Subcutaneous abdominal adipose tissue (tissue), 5 donors: ENCODE data around the gene PCDHA13.
A peak's percentile ranks its signal among the peaks of the same experiment; 100 is the strongest.

Experiments used
- H3K27ac ChIP-seq: one replicate; pipeline ENCODE4 v1.7.0; 2013; ENCODE audit warnings: low read depth, mild to moderate bottlenecking, inconsistent platforms, low read length, moderate library complexity
- H3K27me3 ChIP-seq, 5 donors: one replicate each; pipeline ENCODE4 v1.7.0; 2013; ENCODE audit warnings: low read length in 5 of 5, inconsistent platforms in 1 of 5; ENCODE audit not compliant: control insufficient read depth in 5 of 5, insufficient read depth in 4 of 5
- H3K36me3 ChIP-seq, 5 donors: one replicate each; pipeline ENCODE4 v1.7.0; 2013; ENCODE audit warnings: low read length in 5 of 5; ENCODE audit not compliant: control insufficient read depth in 5 of 5, insufficient read depth in 5 of 5
- H3K4me1 ChIP-seq, 5 donors: one replicate each; pipeline ENCODE4 v1.7.0; 2013; ENCODE audit warnings: low read length in 5 of 5, mild to moderate bottlenecking in 3 of 5, moderate library complexity in 1 of 5; ENCODE audit not compliant: control insufficient read depth in 5 of 5, insufficient read depth in 5 of 5
- H3K4me3 ChIP-seq, 5 donors: one replicate each; pipeline ENCODE4 v1.7.0; 2013; ENCODE audit warnings: low read length in 5 of 5, low read depth in 1 of 5
- H3K9ac ChIP-seq, 5 donors: one replicate each; pipeline ENCODE4 v1.7.0; 2013; ENCODE audit warnings: low read length in 5 of 5, mild to moderate bottlenecking in 4 of 5, moderate library complexity in 3 of 5
- H3K9me3 ChIP-seq, 5 donors: one replicate each; pipeline ENCODE4 v1.7.0; 2013; ENCODE audit warnings: low read length in 5 of 5; ENCODE audit not compliant: control insufficient read depth in 5 of 5
- donor health status: healthy.
- donor health status: healthy.
- donor health status: healthy.
- donor health status: healthy.
- donor health status: healthy.

PCDHA13 gene

GRCh38 chr5:140926443-140927227 is 44.7 kb downstream of the PCDHA13 start:
- peak overlapping the region; percentile 61 to 84 (median 76) for H3K4me3 ChIP-seq
- peaks cover 0 to 2% (median 0%) of the 10 kb centered on the region in 5 donors for H3K9me3 ChIP-seq
- H3K27me3 ChIP-seq: peaks cover 0 to 14% (median 5%) of the 10 kb centered on the region in 5 donors
- peaks cover 0 to 23% (median 21%) of the 10 kb centered on the region in 5 donors for H3K4me1 ChIP-seq
- no peaks in the 10 kb centered on the region for H3K36me3 ChIP-seq
- no peak overlapping the region for H3K27ac ChIP-seq
- peak overlapping the region in 4 of 5 donors; percentile 39 to 66 (median 50) for H3K9ac ChIP-seq

- Histone ChIP-seq H3K27me3 (peaks cover 0 to 14% (median 5%) of the 10 kb centered on the region in 5 donors), H3K4me1 (peaks cover 0 to 23% (median 21%) of the 10 kb centered on the region in 5 donors), H3K9ac (peak overlapping the region in 4 of 5 donors; percentile 39 to 66 (median 50)), H3K4me3 (peak overlapping the region; percentile 61 to 84 (median 76)), H3K36me3 (no peaks in the 10 kb centered on the region), H3K9me3 (peaks cover 0 to 2% (median 0%) of the 10 kb centered on the region in 5 donors), H3K27ac (no peak overlapping the region)
These were observed 45.3 kb downstream of the PCDHA13 start for GRCh38 chr5:140927228-140927573.
